B cell (primary cell): ENCODE data around the gene ARHGEF7. TPM values are rescaled to one million over a fixed set of nuclear protein-coding genes. Genes with fewer than 3 reads are reported as not detected.

Experiments used
- ATAC-seq: fragments of 200-7000 bp; cut with Tn5 transposase; one replicate; pipeline ENCODE4 v1.10.0; 2021; ENCODE audit warnings: low read depth, mild to moderate bottlenecking, moderate number of reproducible peaks, moderate library complexity
- CTCF ChIA-PET: fragments of 350-600 bp; sonication (Branson Sonifier 250); formaldehyde crosslinking; loops from one replicate; lab custom pipeline; 2021; ENCODE audit warnings: antibody characterized with exemption, inconsistent platforms; lab: Charles Lee
- POLR2A ChIA-PET: fragments of 350-600 bp; sonication (Branson Sonifier 250); formaldehyde crosslinking; loops from one replicate; lab custom pipeline; 2021; ENCODE audit warnings: antibody characterized with exemption; lab: Charles Lee
- DNase-seq: peaks from one replicate; pipeline ENCODE4 v3.0.0; 2013
- H2AFZ ChIP-seq: 2 replicates; pipeline ENCODE4 v1.6.1; 2012; ENCODE audit warnings: mild to moderate bottlenecking, low read depth, low read length; ENCODE audit not compliant: insufficient read depth, poor library complexity, severe bottlenecking
- H3K27ac ChIP-seq, 2 donors: 1 replicate in 1 of 2; 2 replicates in 1 of 2; pipeline ENCODE4 v1.5.1; 2012 to 2013; ENCODE audit warnings: low read length in 2 of 2, mild to moderate bottlenecking in 2 of 2, moderate library complexity in 1 of 2
- H3K27me3 ChIP-seq, 4 experiments: fragments of 200-600 bp in 1 of 4; sonication (generic) in 1 of 4; replicated peaks in 1 of 4; 1 replicate in 2 of 4; 2 replicates in 2 of 4; pipeline versions ENCODE4 v1.6.1 to v1.7.0; 2013 to 2016; ENCODE audit warnings: low read length in 3 of 4, mild to moderate bottlenecking in 2 of 4, mixed read lengths in 1 of 4, moderate library complexity in 1 of 4; ENCODE audit not compliant: insufficient read depth in 4 of 4, control insufficient read depth in 3 of 4; ENCODE audit errors: control extremely low read depth in 1 of 4
- H3K36me3 ChIP-seq, 2 experiments: replicated peaks in 1 of 2; 1 replicate in 1 of 2; 2 replicates in 1 of 2; pipeline versions ENCODE4 v1.6.1 to v1.7.1; 2013; ENCODE audit warnings: low read length in 1 of 2; ENCODE audit not compliant: insufficient read depth in 2 of 2, control insufficient read depth in 1 of 2; ENCODE audit errors: control extremely low read depth in 1 of 2, extremely low read depth in 1 of 2
- H3K4me1 ChIP-seq, 2 donors: fragments of 200-600 bp in 1 of 2; sonication (generic) in 1 of 2; 1 replicate in 1 of 2; 2 replicates in 1 of 2; pipeline versions ENCODE4 v1.5.1 to v1.6.1; 2013 to 2017; ENCODE audit warnings: low read length in 2 of 2; ENCODE audit not compliant: control insufficient read depth in 2 of 2, insufficient read depth in 2 of 2
- H3K4me2 ChIP-seq: replicated peaks from 2 replicates; pipeline ENCODE3; 2012; ENCODE audit warnings: mild to moderate bottlenecking, low read depth, low read length; ENCODE audit not compliant: poor library complexity, severe bottlenecking
- H3K4me3 ChIP-seq, 5 experiments: fragments of 200-600 bp in 1 of 5; sonication (generic) in 1 of 5; 1 replicate in 3 of 5; 2 replicates in 2 of 5; pipeline versions ENCODE4 v1.5.1 to v1.7.0; 2011 to 2016; ENCODE audit warnings: low read length in 4 of 5, mild to moderate bottlenecking in 4 of 5, low read depth in 2 of 5, control low read depth in 1 of 5, moderate library complexity in 1 of 5; ENCODE audit not compliant: insufficient read depth in 1 of 5; ENCODE audit errors: control extremely low read depth in 1 of 5, extremely low read depth in 1 of 5
- H3K79me2 ChIP-seq: fragments of 200-600 bp; sonication (generic); one replicate; pipeline ENCODE4 v1.6.0; 2016; ENCODE audit warnings: low read length; ENCODE audit not compliant: control insufficient read depth, insufficient read depth
- H3K9ac ChIP-seq: fragments of 200-600 bp; sonication (generic); 2 replicates; pipeline ENCODE4 v1.6.1; 2017; ENCODE audit warnings: mild to moderate bottlenecking, low read length, moderate library complexity
- H3K9me3 ChIP-seq, 3 donors: one replicate each; pipeline versions ENCODE4 v1.6.1 to v1.7.1; 2013; ENCODE audit warnings: low read length in 2 of 3; ENCODE audit not compliant: control insufficient read depth in 2 of 3, insufficient read depth in 1 of 3; ENCODE audit errors: control extremely low read depth in 1 of 3
- H4K20me1 ChIP-seq: 2 replicates; pipeline ENCODE4 v1.6.0; 2012; ENCODE audit warnings: mild to moderate bottlenecking, low read length; ENCODE audit not compliant: insufficient read depth, control insufficient read depth, poor library complexity, severe bottlenecking
- H3K27ac Mint-ChIP-seq: one replicate; pipeline ENCODE4 v1.8.0; 2021; ENCODE audit warnings: mixed read lengths
- H3K27me3 Mint-ChIP-seq: one replicate; pipeline ENCODE4 v1.8.0; 2021; ENCODE audit warnings: mixed read lengths
- H3K4me1 Mint-ChIP-seq: one replicate; pipeline ENCODE4 v1.8.0; 2021; ENCODE audit warnings: mixed read lengths
- H3K4me3 Mint-ChIP-seq: one replicate; pipeline ENCODE4 v1.8.0; 2021; ENCODE audit warnings: mixed read lengths
- H3K9me3 Mint-ChIP-seq: one replicate; pipeline ENCODE4 v1.8.0; 2022; ENCODE audit warnings: mixed read lengths; ENCODE audit not compliant: insufficient read depth
- CTCF ChIP-seq: fragments of 200-600 bp; IDR thresholded peaks from one replicate; pipeline ENCODE4 v1.8.0; 2022; ENCODE audit warnings: antibody characterized with exemption, mild to moderate bottlenecking
- EZH2 ChIP-seq: IDR thresholded peaks from 2 replicates; pipeline ENCODE4 v1.6.1; 2012; ENCODE audit warnings: borderline replicate concordance, low read depth, mild to moderate bottlenecking, moderate library complexity, low read length; ENCODE audit not compliant: insufficient read depth, poor library complexity, severe bottlenecking
- WGBS: methylation state at CpG from one replicate; pipeline ENCODE4 v1.1.5; 2013; ENCODE audit warnings: missing lambda C conversion rate; ENCODE audit not compliant: insufficient coverage; 5-methylcytosine and 5-hydroxymethylcytosine counted together
- intact Hi-C: fragments of 100-400 bp; cut with micrococcal nuclease; formaldehyde crosslinking; loops from one replicate; pipeline ENCODE4 v1.10.0; 2022
- polyA plus RNA-seq: library from polyadenylated mRNA; depleted of rRNA; stranded (reverse); fragments of >200 nt; gene quantifications from 2 replicates; pipeline ENCODE4 v1.2.3, GENCODE V29; 2012
- total RNA-seq, 2 donors: library from RNA; stranded (reverse); fragments of 120-200 nt in 1 of 2; gene quantifications; 1 replicate in 1 of 2; 2 replicates in 1 of 2; pipeline versions ENCODE4 v1.2.3 to v1.2.4, GENCODE V29; 2013 to 2022

The ARHGEF7 gene
- total and polyA plus RNA-seq, 2 donors (not counting 1 experiment from before 2014, with no cell fraction given) = 62.3 to 125 TPM

- Histone ChIP-seq H3K4me2 (no peak overlapping the region), H2AFZ (no peak overlapping the region), H3K4me3 (no peak overlapping the region), H3K27ac (no peak overlapping the region), H3K36me3 (peaks cover 0 to 34% of the 10 kb centered on the region in 2 experiments), H3K9ac (no peak overlapping the region), H3K9me3 (peaks cover 1 to 15% (median 7%) of the 10 kb centered on the region in 3 donors), H3K27me3 (no peaks in the 10 kb centered on the region), H4K20me1 (peaks cover 20% of the 10 kb centered on the region), H3K4me1 (no peaks in the 10 kb centered on the region), H3K79me2 (peaks cover 26% of the 10 kb centered on the region)
- ATAC-seq = no peak
- ChIA-PET CTCF (no interaction called here), POLR2A (no interaction called here)
- Mint-ChIP-seq H3K4me3 (no peak overlapping the region), H3K27ac (no peak overlapping the region), H3K4me1 (no peaks in the 10 kb centered on the region), H3K9me3 (peaks cover 3% of the 10 kb centered on the region), H3K27me3 (no peaks in the 10 kb centered on the region)
- intact Hi-C loops = no loop called here
- TF ChIP-seq EZH2 (no peak), CTCF (no peak)
- DNase-seq = no peak
These were observed 146.2 kb downstream of the ARHGEF7 start for GRCh38 chr13:111261326-111261725.

- Mint-ChIP-seq H3K4me1 (no peaks in the 10 kb centered on the region), H3K9me3 (peaks cover 3% of the 10 kb centered on the region), H3K4me3 (no peak overlapping the region), H3K27ac (no peak overlapping the region), H3K27me3 (no peaks in the 10 kb centered on the region)
- H4K20me1 ChIP-seq = peaks cover 22% of the 10 kb centered on the region
- no peak overlapping the region for H3K4me3 ChIP-seq
- intact Hi-C loops = no loop called here
- ATAC-seq = no peak
- H3K9ac ChIP-seq = no peak overlapping the region
- DNase-seq = no peak
- peaks cover 28% of the 10 kb centered on the region for H3K79me2 ChIP-seq
- TF ChIP-seq CTCF (no peak), EZH2 (no peak)
- POLR2A ChIA-PET = no interaction called here
- H3K4me1 ChIP-seq = no peaks in the 10 kb centered on the region
- no peak overlapping the region for H3K27ac ChIP-seq
- peaks cover 0 to 39% of the 10 kb centered on the region in 2 experiments for H3K36me3 ChIP-seq
- no peak overlapping the region for H2AFZ ChIP-seq
- 93% methylated on average over 4 of the region's 4 CpGs for WGBS
- no peaks in the 10 kb centered on the region for H3K27me3 ChIP-seq
- no peak overlapping the region for H3K4me2 ChIP-seq
- CTCF ChIA-PET = no interaction called here
- peaks cover 1 to 15% (median 7%) of the 10 kb centered on the region in 3 donors for H3K9me3 ChIP-seq
These were observed 147.2 kb downstream of the ARHGEF7 start for GRCh38 chr13:111262281-111262680.
